Upper lobe of left lung (tissue), 6 donors: ENCODE results near the gene MAST4. TPM values are rescaled to one million over a fixed set of nuclear protein-coding genes. Genes with fewer than 3 reads are reported as not detected.

Source experiments
- ATAC-seq, 2 donors: fragments of 200-7000 bp; cut with Tn5 transposase; one replicate each; pipeline ENCODE4 v1.9.1; 2022; ENCODE audit warnings: mild to moderate bottlenecking in 2 of 2, moderate library complexity in 2 of 2; ENCODE audit not compliant: low FRiP score in 2 of 2
- DNase-seq, 2 donors: peaks; one replicate each; pipeline ENCODE4 v3.0.0-alpha.2; 2019 to 2020
- H3K27ac ChIP-seq, 4 donors: fragments of 200-600 bp; sonication (generic); one replicate each; pipeline ENCODE4 v1.5.1; 2016 to 2019
- H3K27me3 ChIP-seq, 4 donors: fragments of 200-600 bp; sonication (generic); one replicate each; pipeline ENCODE4 v1.5.1; 2017 to 2019
- H3K36me3 ChIP-seq, 4 donors: fragments of 200-600 bp; sonication (generic); one replicate each; pipeline ENCODE4 v1.5.1; 2016 to 2019
- H3K4me1 ChIP-seq, 4 donors: fragments of 200-600 bp; sonication (generic); one replicate each; pipeline ENCODE4 v1.5.1; 2018 to 2019
- H3K4me3 ChIP-seq, 4 donors: fragments of 200-600 bp; sonication (generic); one replicate each; pipeline ENCODE4 v1.5.1; 2017 to 2019; ENCODE audit warnings: mild to moderate bottlenecking in 2 of 4, moderate library complexity in 1 of 4
- H3K9me3 ChIP-seq, 4 donors: fragments of 200-600 bp; sonication (generic); one replicate each; pipeline ENCODE4 v1.5.1; 2018 to 2019
- EP300 ChIP-seq, 4 donors: sonication (generic); formaldehyde crosslinking; IDR thresholded peaks; one replicate each; pipeline ENCODE4 v1.5.1; 2017; ENCODE audit warnings: antibody characterized with exemption in 4 of 4, control low read depth in 2 of 4
- POLR2A ChIP-seq, 4 donors: fragments of 450-650 bp; IDR thresholded peaks; one replicate each; pipeline ENCODE4 v1.5.1; 2016 to 2017; ENCODE audit warnings: antibody characterized with exemption in 4 of 4, mild to moderate bottlenecking in 2 of 4
- POLR2AphosphoS5 ChIP-seq, 2 donors: sonication (generic); formaldehyde crosslinking; IDR thresholded peaks; one replicate each; pipeline ENCODE4 v1.5.1; 2017; ENCODE audit warnings: antibody characterized with exemption in 2 of 2
- WGBS, 2 donors: methylation state at CpG; one replicate each; pipeline ENCODE4 v1.1.5; 2017 to 2018; 5-methylcytosine and 5-hydroxymethylcytosine counted together
- total RNA-seq, 6 donors: library from RNA; depleted of rRNA in 4 of 6; stranded (reverse); fragments of >200 nt in 4 of 6; gene quantifications; one replicate each; pipeline versions ENCODE4 v1.1.0 to v1.2.1, GENCODE V29; 2016 to 2021
- TF ChIP-seq, protein P1 (sequence below), 6 experiments: fragments of 450-650 bp in 4 of 6; fragments of 200-600 bp in 2 of 6; sonication (generic) in 2 of 6; IDR thresholded peaks; one replicate each; pipeline ENCODE4 v1.5.1; 2016 to 2019; ENCODE audit warnings: antibody characterized with exemption in 6 of 6
- donor health status: DM: no; HTN: no; CAD: no; lungs with moderate emphysema.
- donor health status: DM: no; HTN: yes; CAD: no; lungs with severe emphysema.

The MAST4 gene
- total RNA-seq, 6 donors from 2014 or later, result 44.8 to 229 (median 66.4) TPM

- DNase-seq (no peak), ATAC-seq (no peak)
- Histone ChIP-seq H3K4me3 (no peak overlapping the region), H3K9me3 (no peaks in the 10 kb centered on the region), H3K4me1 (no peaks in the 10 kb centered on the region), H3K27me3 (no peaks in the 10 kb centered on the region), H3K27ac (no peak overlapping the region), H3K36me3 (no peaks in the 10 kb centered on the region)
- TF ChIP-seq EP300 (IDR thresholded peaks at IDR 0.05) (no peak), POLR2AphosphoS5 (IDR thresholded peaks at IDR 0.05) (no peak), POLR2A (IDR thresholded peaks at IDR 0.05) (no peak)
- TF ChIP-seq, protein P1, sequence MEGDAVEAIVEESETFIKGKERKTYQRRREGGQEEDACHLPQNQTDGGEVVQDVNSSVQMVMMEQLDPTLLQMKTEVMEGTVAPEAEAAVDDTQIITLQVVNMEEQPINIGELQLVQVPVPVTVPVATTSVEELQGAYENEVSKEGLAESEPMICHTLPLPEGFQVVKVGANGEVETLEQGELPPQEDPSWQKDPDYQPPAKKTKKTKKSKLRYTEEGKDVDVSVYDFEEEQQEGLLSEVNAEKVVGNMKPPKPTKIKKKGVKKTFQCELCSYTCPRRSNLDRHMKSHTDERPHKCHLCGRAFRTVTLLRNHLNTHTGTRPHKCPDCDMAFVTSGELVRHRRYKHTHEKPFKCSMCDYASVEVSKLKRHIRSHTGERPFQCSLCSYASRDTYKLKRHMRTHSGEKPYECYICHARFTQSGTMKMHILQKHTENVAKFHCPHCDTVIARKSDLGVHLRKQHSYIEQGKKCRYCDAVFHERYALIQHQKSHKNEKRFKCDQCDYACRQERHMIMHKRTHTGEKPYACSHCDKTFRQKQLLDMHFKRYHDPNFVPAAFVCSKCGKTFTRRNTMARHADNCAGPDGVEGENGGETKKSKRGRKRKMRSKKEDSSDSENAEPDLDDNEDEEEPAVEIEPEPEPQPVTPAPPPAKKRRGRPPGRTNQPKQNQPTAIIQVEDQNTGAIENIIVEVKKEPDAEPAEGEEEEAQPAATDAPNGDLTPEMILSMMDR (IDR thresholded peaks at IDR 0.05), result no peak
- WGBS, 2 donors, result 68 to 76% methylated on average over 4 of the region's 4 CpGs
Measured at GRCh38 chr5:66637994-66638393, 41.8 kb downstream of the MAST4 start.

- H3K27ac ChIP-seq, result no peak overlapping the region
- H3K9me3 ChIP-seq, result no peaks in the 10 kb centered on the region
- ATAC-seq, result no peak
- DNase-seq, result no peak
- H3K27me3 ChIP-seq, result no peaks in the 10 kb centered on the region
- no peak for TF ChIP-seq EP300 (IDR thresholded peaks at IDR 0.05)
- TF ChIP-seq, protein P1 (IDR thresholded peaks at IDR 0.05), result no peak
- TF ChIP-seq POLR2A (IDR thresholded peaks at IDR 0.05), result no peak
- TF ChIP-seq POLR2AphosphoS5 (IDR thresholded peaks at IDR 0.05), result no peak
- H3K36me3 ChIP-seq, result no peaks in the 10 kb centered on the region
- no peak overlapping the region for H3K4me3 ChIP-seq
- 71 to 79% methylated on average over 1 of the region's 1 CpG for WGBS, 2 donors
- no peaks in the 10 kb centered on the region for H3K4me1 ChIP-seq
Measured at GRCh38 chr5:66639037-66639436, 42.8 kb downstream of the MAST4 start.

DNA sequence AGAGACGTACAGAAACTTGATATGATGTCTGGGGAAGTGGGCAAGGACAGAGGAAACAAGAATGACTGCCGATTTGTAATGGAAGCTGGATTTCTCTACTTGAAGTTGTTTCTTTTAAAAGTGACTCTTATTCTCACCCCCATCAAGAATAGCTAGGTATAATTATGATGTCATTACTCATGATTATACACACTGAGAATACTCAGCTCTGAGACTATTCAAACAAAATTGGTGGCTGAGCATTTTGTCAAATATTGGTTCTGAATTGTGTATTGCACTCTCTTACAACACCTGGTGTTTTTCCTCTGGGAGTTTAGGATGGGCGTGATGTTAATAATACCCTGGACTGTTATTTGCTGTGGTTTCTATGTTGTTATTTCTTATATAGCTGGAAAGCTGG lies 46.3 kb downstream of the MAST4 start:
- TF ChIP-seq EP300 (IDR thresholded peaks at IDR 0.05) (peak in 1 of 4 donors; percentile 34), POLR2A (IDR thresholded peaks at IDR 0.05) (no peak)
- WGBS, 2 donors, result 55 to 65% methylated on average over 3 of the region's 3 CpGs
- no peak overlapping the region for H3K4me3 ChIP-seq
- H3K9me3 ChIP-seq, result no peaks in the 10 kb centered on the region
- ATAC-seq (peak; percentile 20 to 63), DNase-seq (no peak)
- H3K27me3 ChIP-seq, result no peaks in the 10 kb centered on the region
- no peaks in the 10 kb centered on the region for H3K36me3 ChIP-seq
- H3K4me1 ChIP-seq, result peaks cover 0 to 7% (median 0%) of the 10 kb centered on the region in 4 donors
- no peak overlapping the region for H3K27ac ChIP-seq

- ATAC-seq, result no peak
- H3K9me3 ChIP-seq, result no peaks in the 10 kb centered on the region
Measured at GRCh38 chr5:66643387-66643786, 47.2 kb downstream of the MAST4 start.

DNA sequence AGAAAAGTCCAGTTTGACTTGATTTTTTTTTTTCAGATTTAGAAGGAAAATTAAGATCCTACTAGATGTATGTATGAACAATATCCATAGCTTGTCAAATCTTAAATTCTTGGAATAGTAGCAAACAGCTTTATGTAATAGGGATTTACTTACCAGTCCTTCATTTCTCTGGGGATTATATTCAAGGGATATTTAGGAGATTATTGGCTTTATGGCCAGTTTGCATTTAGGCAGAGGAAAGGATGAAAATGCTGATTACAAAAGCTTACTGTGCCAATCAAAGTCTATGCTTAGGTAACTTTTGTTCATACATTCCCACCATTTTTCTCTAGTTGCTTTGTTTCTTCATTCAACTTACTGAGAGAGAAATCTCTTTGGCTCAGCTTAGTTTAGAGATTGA lies 47.9 kb downstream of the MAST4 start:
- Histone ChIP-seq H3K36me3 (no peaks in the 10 kb centered on the region), H3K27ac (no peak overlapping the region), H3K27me3 (no peaks in the 10 kb centered on the region), H3K4me3 (no peak overlapping the region), H3K9me3 (no peaks in the 10 kb centered on the region), H3K4me1 (peaks cover 0 to 9% (median 0%) of the 10 kb centered on the region in 4 donors)
- TF ChIP-seq POLR2AphosphoS5 (IDR thresholded peaks at IDR 0.05), result no peak
- TF ChIP-seq, protein P1 (IDR thresholded peaks at IDR 0.05), result no peak
- no peak for TF ChIP-seq POLR2A (IDR thresholded peaks at IDR 0.05)
- TF ChIP-seq EP300 (IDR thresholded peaks at IDR 0.05), result no peak
- DNase-seq (no peak), ATAC-seq (no peak)

More at GRCh38 chr5:66643387-66643786, 47.2 kb downstream of the MAST4 start:
- TF ChIP-seq, protein P1 (IDR thresholded peaks at IDR 0.05), result no peak
- TF ChIP-seq POLR2A (IDR thresholded peaks at IDR 0.05) (no peak), POLR2AphosphoS5 (IDR thresholded peaks at IDR 0.05) (no peak), EP300 (IDR thresholded peaks at IDR 0.05) (no peak)
- DNase-seq, result no peak
- Histone ChIP-seq H3K27ac (peak overlapping the region in 1 of 4 donors; percentile 32), H3K27me3 (no peaks in the 10 kb centered on the region), H3K36me3 (no peaks in the 10 kb centered on the region), H3K4me3 (no peak overlapping the region), H3K4me1 (peaks cover 0 to 9% (median 0%) of the 10 kb centered on the region in 4 donors)
